HG03460 (cell line): Measurements from ENCODE around the gene ARMH4.
"Not testable (repeated sequence)": the region's sequence is repeated elsewhere in the genome, so short reads cannot be mapped to it uniquely, and the experiment has no call there.

Source experiments
- ATAC-seq: cut with Tn5 transposase; IDR thresholded peaks from one replicate; pipeline ENCODE4 v1.9.1; 2021; ENCODE audit not compliant: unreplicated experiment

ARMH4 gene

GRCh38 chr14:58145936-58146335 is 6.1 kb downstream of the ARMH4 start:
- ATAC-seq = no peak

- no peak for ATAC-seq
These were observed 8.9 kb downstream of the ARMH4 start for GRCh38 chr14:58143106-58143505.

GRCh38 chr14:58141893-58142292 is 10.1 kb downstream of the ARMH4 start:
- ATAC-seq = no peak

- ATAC-seq = no peak
These were observed 13.1 kb downstream of the ARMH4 start for GRCh38 chr14:58138714-58139482.

GRCh38 chr14:58138031-58138713 is 13.8 kb downstream of the ARMH4 start:
- no peak for ATAC-seq

- ATAC-seq = no peak
These were observed 18.3 kb downstream of the ARMH4 start for GRCh38 chr14:58133739-58134138.

GRCh38 chr14:58131386-58131785 is 20.6 kb downstream of the ARMH4 start:
- no peak for ATAC-seq

GRCh38 chr14:58130116-58130782 is 21.8 kb downstream of the ARMH4 start:
- no peak for ATAC-seq

- no peak for ATAC-seq
These were observed 22.8 kb downstream of the ARMH4 start for GRCh38 chr14:58129208-58129607.

GRCh38 chr14:58128416-58128815 is 23.6 kb downstream of the ARMH4 start:
- ATAC-seq = no peak

- ATAC-seq = not testable (repeated sequence)
These were observed 29.5 kb downstream of the ARMH4 start for GRCh38 chr14:58122546-58122945.

- ATAC-seq = no peak
These were observed 30.4 kb downstream of the ARMH4 start for GRCh38 chr14:58121530-58122186.

- ATAC-seq = no peak
These were observed 32.6 kb downstream of the ARMH4 start for GRCh38 chr14:58119381-58119780.

- ATAC-seq = no peak
These were observed 33.8 kb downstream of the ARMH4 start for GRCh38 chr14:58118097-58118815.

GRCh38 chr14:58109744-58110143 is 42.3 kb downstream of the ARMH4 start:
- ATAC-seq = no peak

- ATAC-seq = no peak
These were observed 43.3 kb downstream of the ARMH4 start for GRCh38 chr14:58108717-58109116.

- ATAC-seq = no peak
These were observed 44.0 kb downstream of the ARMH4 start for GRCh38 chr14:58107947-58108552.

- ATAC-seq = no peak
These were observed 45.0 kb downstream of the ARMH4 start for GRCh38 chr14:58107041-58107440.

GRCh38 chr14:58106446-58106845 is 45.6 kb downstream of the ARMH4 start:
- ATAC-seq = no peak

GRCh38 chr14:58104808-58105207 is 47.2 kb downstream of the ARMH4 start:
- ATAC-seq = no peak
